NCI-H2171 (cell line): ENCODE results near the gene ADGRD2.

Experiments used
- DNase-seq: peaks from one replicate; lab custom pipeline; 2025; lab: John Stamatoyannopoulos, UW

ADGRD2 gene

GRCh38 chr9:124498499-124499146, 48.4 kb downstream of the ADGRD2 start:
- DNase-seq = no peak

DNA sequence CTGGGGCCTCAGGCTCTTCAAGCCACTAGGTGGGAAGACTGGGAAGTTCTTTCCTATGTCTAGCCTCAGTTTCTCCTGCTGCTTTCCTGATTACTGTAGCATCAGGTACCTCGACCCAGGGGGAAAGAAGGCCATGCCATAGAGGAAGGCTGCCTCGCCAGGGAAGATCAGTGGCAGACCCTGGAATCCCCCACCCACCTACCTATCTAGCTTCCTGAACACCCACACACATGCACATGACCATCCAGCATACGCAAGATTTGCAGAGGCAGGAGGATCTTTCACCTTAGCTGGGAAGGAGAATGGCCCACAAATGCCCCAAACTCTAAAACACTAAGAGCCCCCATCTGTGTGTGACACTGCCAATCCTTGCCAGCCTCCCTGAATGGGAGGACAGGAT, 49.0 kb downstream of the ADGRD2 start:
- no peak for DNase-seq

GRCh38 chr9:124500028-124500795, 50.0 kb downstream of the ADGRD2 start:
- no peak for DNase-seq

- no peak for DNase-seq
Measured at GRCh38 chr9:124500796-124501611, 50.8 kb downstream of the ADGRD2 start.

- DNase-seq = no peak
Measured at GRCh38 chr9:124501771-124502320, 51.6 kb downstream of the ADGRD2 start.

- DNase-seq = no peak
Measured at GRCh38 chr9:124502711-124503702, 52.8 kb downstream of the ADGRD2 start.

- DNase-seq = no peak
Measured at GRCh38 chr9:124503713-124504529, 53.7 kb downstream of the ADGRD2 start.

GRCh38 chr9:124504530-124505005, 54.3 kb downstream of the ADGRD2 start:
- DNase-seq = no peak

- no peak for DNase-seq
Measured at GRCh38 chr9:124505006-124505900, 55.0 kb downstream of the ADGRD2 start.

- DNase-seq = no peak
Measured at GRCh38 chr9:124505901-124506346, 55.7 kb downstream of the ADGRD2 start.

- DNase-seq = no peak
Measured at GRCh38 chr9:124506433-124506832, 56.2 kb downstream of the ADGRD2 start.

- DNase-seq = no peak
Measured at GRCh38 chr9:124506931-124507879, 57.0 kb downstream of the ADGRD2 start, which contains the start of gene NR5A1. Gene NR5A1 (minus strand): TSS chr9:124507399. CDS start chr9:124503395, 4,004 bp downstream.

- DNase-seq = no peak
Measured at GRCh38 chr9:124507880-124508423, 57.7 kb downstream of the ADGRD2 start.

GRCh38 chr9:124510650-124511425, 60.6 kb downstream of the ADGRD2 start:
- no peak for DNase-seq

GRCh38 chr9:124511426-124511840, 61.2 kb downstream of the ADGRD2 start:
- no peak for DNase-seq
